GM23338 (cell line): Measurements from ENCODE around the gene CRYBG1. TPM values are rescaled to one million over a fixed set of nuclear protein-coding genes. Genes with fewer than 3 reads are reported as not detected.

ENCODE experiments used
- ATAC-seq: fragments of 200-7000 bp; cut with Tn5 transposase; 3 replicates; pipeline ENCODE4 v1.9.1; 2020
- DNase-seq: peaks from one replicate; pipeline ENCODE4 v3.0.0-alpha.2; 2015; ENCODE audit warnings: low spot score
- H2AFZ ChIP-seq: fragments of 200-600 bp; sonication (generic); 2 replicates; pipeline ENCODE4 v1.8.0; 2016; ENCODE audit warnings: antibody characterized with exemption, mild to moderate bottlenecking, moderate library complexity
- H3F3A ChIP-seq: fragments of 200-600 bp; sonication (generic); replicated peaks from 2 replicates; pipeline ENCODE4 v1.8.0; 2017; ENCODE audit warnings: antibody characterized with exemption, mixed run types, low read depth
- H3K27ac ChIP-seq: fragments of 200-600 bp; sonication (generic); 2 replicates; pipeline ENCODE4 v1.6.1; 2016; ENCODE audit warnings: low read depth
- H3K27me3 ChIP-seq: fragments of 200-600 bp; sonication (generic); 2 replicates; pipeline ENCODE4 v1.8.0; 2016; ENCODE audit warnings: mild to moderate bottlenecking, mixed run types, moderate library complexity; ENCODE audit not compliant: insufficient read depth
- H3K36me3 ChIP-seq: fragments of 200-600 bp; sonication (generic); 2 replicates; pipeline ENCODE4 v1.8.0; 2016; ENCODE audit warnings: mild to moderate bottlenecking; ENCODE audit not compliant: insufficient read depth
- H3K4me1 ChIP-seq: fragments of 200-600 bp; sonication (generic); 2 replicates; pipeline ENCODE4 v1.8.0; 2016; ENCODE audit warnings: mild to moderate bottlenecking, moderate library complexity; ENCODE audit not compliant: insufficient read depth
- H3K4me2 ChIP-seq: fragments of 200-600 bp; sonication (generic); 2 replicates; pipeline ENCODE4 v1.7.1; 2017; ENCODE audit warnings: mixed run types
- H3K4me3 ChIP-seq: fragments of 200-600 bp; sonication (generic); 2 replicates; pipeline ENCODE4 v1.6.1; 2016; ENCODE audit warnings: mixed run types
- H3K79me2 ChIP-seq: fragments of 200-600 bp; sonication (generic); replicated peaks from 2 replicates; pipeline ENCODE4 v1.8.0; 2017; ENCODE audit warnings: mild to moderate bottlenecking; ENCODE audit not compliant: insufficient read depth
- H3K9me2 ChIP-seq: fragments of 200-600 bp; sonication (generic); 2 replicates; pipeline ENCODE4 v1.8.0; 2017; ENCODE audit not compliant: insufficient read depth
- H4K20me1 ChIP-seq: fragments of 200-600 bp; sonication (generic); replicated peaks from 2 replicates; pipeline ENCODE4 v1.8.0; 2017; ENCODE audit warnings: mild to moderate bottlenecking; ENCODE audit not compliant: insufficient read depth
- H3K27ac Mint-ChIP-seq: 2 replicates; pipeline ENCODE4 v1.8.0; 2020; ENCODE audit warnings: inconsistent platforms, mild to moderate bottlenecking, moderate library complexity, mixed read lengths
- H3K27me3 Mint-ChIP-seq: 3 replicates; pipeline ENCODE4 v1.8.0; 2022; ENCODE audit warnings: low read depth, mild to moderate bottlenecking, moderate library complexity, mixed read lengths, inconsistent platforms; ENCODE audit not compliant: insufficient read depth, poor library complexity
- H3K36me3 Mint-ChIP-seq: 3 replicates; pipeline ENCODE4 v1.8.0; 2021; ENCODE audit warnings: low read depth, mild to moderate bottlenecking, inconsistent platforms, moderate library complexity, mixed read lengths
- H3K4me1 Mint-ChIP-seq: 3 replicates; pipeline ENCODE4 v1.8.0; 2020; ENCODE audit warnings: mild to moderate bottlenecking, inconsistent platforms, mixed read lengths
- H3K4me3 Mint-ChIP-seq: 3 replicates; pipeline ENCODE4 v1.8.0; 2021; ENCODE audit warnings: moderate library complexity, mild to moderate bottlenecking, inconsistent platforms, mixed read lengths
- H3K9me3 Mint-ChIP-seq: 3 replicates; pipeline ENCODE4 v1.8.0; 2020; ENCODE audit warnings: moderate library complexity, mild to moderate bottlenecking, inconsistent platforms, mixed read lengths
- CREB1 ChIP-seq: fragments of 250-450 bp; sonication (Bioruptor Pico); IDR thresholded peaks from 2 replicates; pipeline ENCODE4 v1.5.0; 2020; ENCODE audit warnings: low read depth, mild to moderate bottlenecking, moderate library complexity
- EZH2 ChIP-seq: fragments of 200-600 bp; sonication (generic); IDR thresholded peaks from one replicate; pipeline ENCODE4 v1.8.0; 2017; ENCODE audit warnings: antibody characterized with exemption, mild to moderate bottlenecking, low read depth; ENCODE audit not compliant: unreplicated experiment
- EZH2phosphoT487 ChIP-seq: fragments of 200-600 bp; sonication (generic); IDR thresholded peaks from one replicate; pipeline ENCODE4 v1.8.1; 2018; ENCODE audit warnings: antibody characterized with exemption; ENCODE audit not compliant: unreplicated experiment
- JUNB ChIP-seq: IDR thresholded peaks from one replicate; pipeline ENCODE4 v1.6.1; 2016; ENCODE audit warnings: antibody characterized with exemption; ENCODE audit not compliant: unreplicated experiment
- NANOG ChIP-seq: IDR thresholded peaks from 2 replicates; pipeline ENCODE4 v1.6.1; 2016; ENCODE audit warnings: antibody characterized with exemption, borderline replicate concordance
- POLR2AphosphoS5 ChIP-seq: IDR thresholded peaks from 2 replicates; pipeline ENCODE4 v1.6.1; 2016; ENCODE audit warnings: antibody characterized with exemption, low read depth
- STAT1 ChIP-seq: IDR thresholded peaks from one replicate; pipeline ENCODE4 v1.6.1; 2016; ENCODE audit warnings: antibody characterized with exemption; ENCODE audit not compliant: unreplicated experiment
- ZNF114 ChIP-seq: fragments of 250-450 bp; sonication (Bioruptor Pico); IDR thresholded peaks from 2 replicates; pipeline ENCODE4 v1.5.0; 2020; ENCODE audit warnings: mild to moderate bottlenecking, moderate library complexity
- ZNF331 ChIP-seq: fragments of 250-450 bp; sonication (Bioruptor Pico); IDR thresholded peaks from 2 replicates; pipeline ENCODE4 v1.5.0; 2020; ENCODE audit warnings: low read depth, mild to moderate bottlenecking, moderate library complexity
- polyA plus RNA-seq: library from polyadenylated mRNA; unstranded; fragments of >200 nt; fragmentation: Nextera tagmentation; extraction: Ambion mirVana; gene quantifications from 2 replicates; pipeline ENCODE4 v1.2.1, GENCODE V29; 2016
- total RNA-seq: library from RNA; depleted of rRNA; stranded (reverse); fragments of >200 nt; shearing (Covaris generic); gene quantifications from 2 replicates; pipeline ENCODE4 v1.2.3, GENCODE V29; 2014
- TF ChIP-seq, protein P1 (sequence below), 2 experiments: fragments of 200-600 bp in 1 of 2; sonication (generic) in 1 of 2; conservative IDR thresholded peaks; 2 replicates each; pipeline versions ENCODE4 v1.5.1 to v1.6.1; 2016 to 2017; ENCODE audit warnings: antibody characterized with exemption in 2 of 2, low read depth in 2 of 2, mild to moderate bottlenecking in 2 of 2, moderate library complexity in 1 of 2
- TF ChIP-seq, protein P2 (sequence below): IDR thresholded peaks from one replicate; pipeline ENCODE4 v1.6.1; 2018; ENCODE audit warnings: antibody characterized with exemption; ENCODE audit not compliant: unreplicated experiment
- TF ChIP-seq, protein P3 (sequence below): fragments of 250-450 bp; sonication (Bioruptor Pico); IDR thresholded peaks from 2 replicates; pipeline ENCODE4 v1.5.0; 2020; ENCODE audit warnings: mild to moderate bottlenecking, moderate library complexity
- TF ChIP-seq, protein P4 (sequence below): IDR thresholded peaks from 2 replicates; pipeline ENCODE4 v1.6.1; 2016; ENCODE audit warnings: antibody characterized with exemption

The CRYBG1 gene
- total and polyA plus RNA-seq, 2 experiments from 2014 or later, result 3.7 to 17.2 TPM

DNA sequence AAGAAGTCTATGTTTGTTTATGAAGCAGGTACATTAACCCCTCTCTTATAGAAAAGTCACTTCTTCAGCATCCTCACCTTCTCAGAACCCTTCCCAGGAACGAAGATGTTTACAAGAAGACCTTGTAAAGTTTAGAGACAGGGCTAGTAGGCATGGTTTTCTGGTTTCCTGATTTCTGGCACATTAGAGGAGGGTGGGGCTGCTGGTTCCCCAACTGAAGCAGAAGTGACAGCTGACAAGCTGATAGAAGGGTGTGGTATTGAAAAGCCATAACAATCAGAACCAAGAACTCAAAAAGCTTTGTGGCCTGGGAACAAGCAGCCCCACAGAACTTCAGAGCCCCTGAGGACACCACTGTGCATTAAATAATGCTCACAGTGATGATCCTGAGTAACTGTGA, 177.6 kb downstream of the CRYBG1 start:
- no peaks in the 10 kb centered on the region for H3K27me3 ChIP-seq
- H3K27ac ChIP-seq, result no peak overlapping the region
- Mint-ChIP-seq H3K27ac (no peak overlapping the region), H3K4me1 (peaks cover 22% of the 10 kb centered on the region), H3K4me3 (no peak overlapping the region), H3K27me3 (peaks cover 3% of the 10 kb centered on the region), H3K36me3 (no peaks in the 10 kb centered on the region), H3K9me3 (no peaks in the 10 kb centered on the region)
- DNase-seq, result no peak
- H4K20me1 ChIP-seq, result no peaks in the 10 kb centered on the region
- H3K4me2 ChIP-seq, result no peak overlapping the region
- no peak for ATAC-seq
- H3K9me2 ChIP-seq, result no peaks in the 10 kb centered on the region
- peaks cover 19% of the 10 kb centered on the region; the same call in 1 of the 2 replicates for H3K4me1 ChIP-seq
- no peaks in the 10 kb centered on the region for H3K79me2 ChIP-seq
- no peak overlapping the region for H2AFZ ChIP-seq
- H3F3A ChIP-seq, result no peaks in the 10 kb centered on the region
- no peak for TF ChIP-seq NANOG
- TF ChIP-seq, protein P1, sequence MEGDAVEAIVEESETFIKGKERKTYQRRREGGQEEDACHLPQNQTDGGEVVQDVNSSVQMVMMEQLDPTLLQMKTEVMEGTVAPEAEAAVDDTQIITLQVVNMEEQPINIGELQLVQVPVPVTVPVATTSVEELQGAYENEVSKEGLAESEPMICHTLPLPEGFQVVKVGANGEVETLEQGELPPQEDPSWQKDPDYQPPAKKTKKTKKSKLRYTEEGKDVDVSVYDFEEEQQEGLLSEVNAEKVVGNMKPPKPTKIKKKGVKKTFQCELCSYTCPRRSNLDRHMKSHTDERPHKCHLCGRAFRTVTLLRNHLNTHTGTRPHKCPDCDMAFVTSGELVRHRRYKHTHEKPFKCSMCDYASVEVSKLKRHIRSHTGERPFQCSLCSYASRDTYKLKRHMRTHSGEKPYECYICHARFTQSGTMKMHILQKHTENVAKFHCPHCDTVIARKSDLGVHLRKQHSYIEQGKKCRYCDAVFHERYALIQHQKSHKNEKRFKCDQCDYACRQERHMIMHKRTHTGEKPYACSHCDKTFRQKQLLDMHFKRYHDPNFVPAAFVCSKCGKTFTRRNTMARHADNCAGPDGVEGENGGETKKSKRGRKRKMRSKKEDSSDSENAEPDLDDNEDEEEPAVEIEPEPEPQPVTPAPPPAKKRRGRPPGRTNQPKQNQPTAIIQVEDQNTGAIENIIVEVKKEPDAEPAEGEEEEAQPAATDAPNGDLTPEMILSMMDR (conservative IDR thresholded peaks at IDR 0.05; ENCODE audit: low read depth in 2 of 2), result no peak
- TF ChIP-seq ZNF331 (CRISPR knock-in tag), result no peak
- no peak for TF ChIP-seq JUNB
- no peak for TF ChIP-seq STAT1
- TF ChIP-seq, protein P2, sequence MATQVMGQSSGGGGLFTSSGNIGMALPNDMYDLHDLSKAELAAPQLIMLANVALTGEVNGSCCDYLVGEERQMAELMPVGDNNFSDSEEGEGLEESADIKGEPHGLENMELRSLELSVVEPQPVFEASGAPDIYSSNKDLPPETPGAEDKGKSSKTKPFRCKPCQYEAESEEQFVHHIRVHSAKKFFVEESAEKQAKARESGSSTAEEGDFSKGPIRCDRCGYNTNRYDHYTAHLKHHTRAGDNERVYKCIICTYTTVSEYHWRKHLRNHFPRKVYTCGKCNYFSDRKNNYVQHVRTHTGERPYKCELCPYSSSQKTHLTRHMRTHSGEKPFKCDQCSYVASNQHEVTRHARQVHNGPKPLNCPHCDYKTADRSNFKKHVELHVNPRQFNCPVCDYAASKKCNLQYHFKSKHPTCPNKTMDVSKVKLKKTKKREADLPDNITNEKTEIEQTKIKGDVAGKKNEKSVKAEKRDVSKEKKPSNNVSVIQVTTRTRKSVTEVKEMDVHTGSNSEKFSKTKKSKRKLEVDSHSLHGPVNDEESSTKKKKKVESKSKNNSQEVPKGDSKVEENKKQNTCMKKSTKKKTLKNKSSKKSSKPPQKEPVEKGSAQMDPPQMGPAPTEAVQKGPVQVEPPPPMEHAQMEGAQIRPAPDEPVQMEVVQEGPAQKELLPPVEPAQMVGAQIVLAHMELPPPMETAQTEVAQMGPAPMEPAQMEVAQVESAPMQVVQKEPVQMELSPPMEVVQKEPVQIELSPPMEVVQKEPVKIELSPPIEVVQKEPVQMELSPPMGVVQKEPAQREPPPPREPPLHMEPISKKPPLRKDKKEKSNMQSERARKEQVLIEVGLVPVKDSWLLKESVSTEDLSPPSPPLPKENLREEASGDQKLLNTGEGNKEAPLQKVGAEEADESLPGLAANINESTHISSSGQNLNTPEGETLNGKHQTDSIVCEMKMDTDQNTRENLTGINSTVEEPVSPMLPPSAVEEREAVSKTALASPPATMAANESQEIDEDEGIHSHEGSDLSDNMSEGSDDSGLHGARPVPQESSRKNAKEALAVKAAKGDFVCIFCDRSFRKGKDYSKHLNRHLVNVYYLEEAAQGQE, result no peak
- TF ChIP-seq POLR2AphosphoS5, result no peak
- no peak for TF ChIP-seq EZH2phosphoT487
- TF ChIP-seq, protein P3, sequence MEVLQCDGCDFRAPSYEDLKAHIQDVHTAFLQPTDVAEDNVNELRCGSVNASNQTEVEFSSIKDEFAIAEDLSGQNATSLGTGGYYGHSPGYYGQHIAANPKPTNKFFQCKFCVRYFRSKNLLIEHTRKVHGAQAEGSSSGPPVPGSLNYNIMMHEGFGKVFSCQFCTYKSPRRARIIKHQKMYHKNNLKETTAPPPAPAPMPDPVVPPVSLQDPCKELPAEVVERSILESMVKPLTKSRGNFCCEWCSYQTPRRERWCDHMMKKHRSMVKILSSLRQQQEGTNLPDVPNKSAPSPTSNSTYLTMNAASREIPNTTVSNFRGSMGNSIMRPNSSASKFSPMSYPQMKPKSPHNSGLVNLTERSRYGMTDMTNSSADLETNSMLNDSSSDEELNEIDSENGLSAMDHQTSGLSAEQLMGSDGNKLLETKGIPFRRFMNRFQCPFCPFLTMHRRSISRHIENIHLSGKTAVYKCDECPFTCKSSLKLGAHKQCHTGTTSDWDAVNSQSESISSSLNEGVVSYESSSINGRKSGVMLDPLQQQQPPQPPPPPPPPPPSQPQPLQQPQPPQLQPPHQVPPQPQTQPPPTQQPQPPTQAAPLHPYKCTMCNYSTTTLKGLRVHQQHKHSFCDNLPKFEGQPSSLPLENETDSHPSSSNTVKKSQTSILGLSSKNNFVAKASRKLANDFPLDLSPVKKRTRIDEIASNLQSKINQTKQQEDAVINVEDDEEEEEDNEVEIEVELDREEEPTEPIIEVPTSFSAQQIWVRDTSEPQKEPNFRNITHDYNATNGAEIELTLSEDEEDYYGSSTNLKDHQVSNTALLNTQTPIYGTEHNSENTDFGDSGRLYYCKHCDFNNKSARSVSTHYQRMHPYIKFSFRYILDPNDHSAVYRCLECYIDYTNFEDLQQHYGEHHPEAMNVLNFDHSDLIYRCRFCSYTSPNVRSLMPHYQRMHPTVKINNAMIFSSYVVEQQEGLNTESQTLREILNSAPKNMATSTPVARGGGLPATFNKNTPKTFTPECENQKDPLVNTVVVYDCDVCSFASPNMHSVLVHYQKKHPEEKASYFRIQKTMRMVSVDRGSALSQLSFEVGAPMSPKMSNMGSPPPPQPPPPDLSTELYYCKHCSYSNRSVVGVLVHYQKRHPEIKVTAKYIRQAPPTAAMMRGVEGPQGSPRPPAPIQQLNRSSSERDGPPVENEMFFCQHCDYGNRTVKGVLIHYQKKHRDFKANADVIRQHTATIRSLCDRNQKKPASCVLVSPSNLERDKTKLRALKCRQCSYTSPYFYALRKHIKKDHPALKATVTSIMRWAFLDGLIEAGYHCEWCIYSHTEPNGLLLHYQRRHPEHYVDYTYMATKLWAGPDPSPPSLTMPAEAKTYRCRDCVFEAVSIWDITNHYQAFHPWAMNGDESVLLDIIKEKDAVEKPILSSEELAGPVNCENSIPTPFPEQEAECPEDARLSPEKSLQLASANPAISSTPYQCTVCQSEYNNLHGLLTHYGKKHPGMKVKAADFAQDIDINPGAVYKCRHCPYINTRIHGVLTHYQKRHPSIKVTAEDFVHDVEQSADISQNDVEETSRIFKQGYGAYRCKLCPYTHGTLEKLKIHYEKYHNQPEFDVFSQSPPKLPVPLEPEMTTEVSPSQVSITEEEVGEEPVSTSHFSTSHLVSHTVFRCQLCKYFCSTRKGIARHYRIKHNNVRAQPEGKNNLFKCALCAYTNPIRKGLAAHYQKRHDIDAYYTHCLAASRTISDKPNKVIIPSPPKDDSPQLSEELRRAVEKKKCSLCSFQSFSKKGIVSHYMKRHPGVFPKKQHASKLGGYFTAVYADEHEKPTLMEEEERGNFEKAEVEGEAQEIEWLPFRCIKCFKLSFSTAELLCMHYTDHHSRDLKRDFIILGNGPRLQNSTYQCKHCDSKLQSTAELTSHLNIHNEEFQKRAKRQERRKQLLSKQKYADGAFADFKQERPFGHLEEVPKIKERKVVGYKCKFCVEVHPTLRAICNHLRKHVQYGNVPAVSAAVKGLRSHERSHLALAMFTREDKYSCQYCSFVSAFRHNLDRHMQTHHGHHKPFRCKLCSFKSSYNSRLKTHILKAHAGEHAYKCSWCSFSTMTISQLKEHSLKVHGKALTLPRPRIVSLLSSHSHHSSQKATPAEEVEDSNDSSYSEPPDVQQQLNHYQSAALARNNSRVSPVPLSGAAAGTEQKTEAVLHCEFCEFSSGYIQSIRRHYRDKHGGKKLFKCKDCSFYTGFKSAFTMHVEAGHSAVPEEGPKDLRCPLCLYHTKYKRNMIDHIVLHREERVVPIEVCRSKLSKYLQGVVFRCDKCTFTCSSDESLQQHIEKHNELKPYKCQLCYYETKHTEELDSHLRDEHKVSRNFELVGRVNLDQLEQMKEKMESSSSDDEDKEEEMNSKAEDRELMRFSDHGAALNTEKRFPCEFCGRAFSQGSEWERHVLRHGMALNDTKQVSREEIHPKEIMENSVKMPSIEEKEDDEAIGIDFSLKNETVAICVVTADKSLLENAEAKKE (CRISPR knock-in tag), result no peak
- no peak for TF ChIP-seq CREB1 (CRISPR knock-in tag)
- no peak for TF ChIP-seq EZH2
- TF ChIP-seq ZNF114 (CRISPR knock-in tag), result no peak
- TF ChIP-seq, protein P4, sequence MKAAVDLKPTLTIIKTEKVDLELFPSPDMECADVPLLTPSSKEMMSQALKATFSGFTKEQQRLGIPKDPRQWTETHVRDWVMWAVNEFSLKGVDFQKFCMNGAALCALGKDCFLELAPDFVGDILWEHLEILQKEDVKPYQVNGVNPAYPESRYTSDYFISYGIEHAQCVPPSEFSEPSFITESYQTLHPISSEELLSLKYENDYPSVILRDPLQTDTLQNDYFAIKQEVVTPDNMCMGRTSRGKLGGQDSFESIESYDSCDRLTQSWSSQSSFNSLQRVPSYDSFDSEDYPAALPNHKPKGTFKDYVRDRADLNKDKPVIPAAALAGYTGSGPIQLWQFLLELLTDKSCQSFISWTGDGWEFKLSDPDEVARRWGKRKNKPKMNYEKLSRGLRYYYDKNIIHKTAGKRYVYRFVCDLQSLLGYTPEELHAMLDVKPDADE, result no peak
- H3K4me3 ChIP-seq, result no peak overlapping the region
- H3K36me3 ChIP-seq, result no peaks in the 10 kb centered on the region
